HG03097 (cell line): Measurements from ENCODE around the gene RHOV.

Experiments
- ATAC-seq: cut with Tn5 transposase; IDR thresholded peaks from one replicate; pipeline ENCODE4 v1.9.1; 2021; ENCODE audit not compliant: unreplicated experiment, low FRiP score

Gene RHOV

GRCh38 chr15:40873694-40874561 lies at the start of gene RHOV:
TSS of gene RHOV (minus strand) at chr15:40874234. CDS start at chr15:40874139, 95 bp downstream.
- no peak for ATAC-seq

- no peak for ATAC-seq
Measured at GRCh38 chr15:40923551-40923950, 49.5 kb upstream of the RHOV start.

- no peak for ATAC-seq
Measured at GRCh38 chr15:40922608-40923005, 48.6 kb upstream of the RHOV start.

GRCh38 chr15:40921949-40922607 lies 48.0 kb upstream of the RHOV start:
- ATAC-seq: no peak

GRCh38 chr15:40918799-40919392 lies 44.9 kb upstream of the RHOV start:
- no peak for ATAC-seq

- ATAC-seq: no peak
Measured at GRCh38 chr15:40918146-40918798, 44.2 kb upstream of the RHOV start.

GRCh38 chr15:40917585-40917984 lies 43.6 kb upstream of the RHOV start:
- no peak for ATAC-seq

- no peak for ATAC-seq
Measured at GRCh38 chr15:40915679-40916078, 41.6 kb upstream of the RHOV start.

GRCh38 chr15:40915116-40915661 lies 41.2 kb upstream of the RHOV start:
- no peak for ATAC-seq

GRCh38 chr15:40914486-40914885 lies 40.5 kb upstream of the RHOV start:
- ATAC-seq: no peak

GRCh38 chr15:40914013-40914412 lies 40.0 kb upstream of the RHOV start:
- ATAC-seq: no peak

GRCh38 chr15:40912478-40912877 lies 38.4 kb upstream of the RHOV start:
- no peak for ATAC-seq

GRCh38 chr15:40911693-40912092 lies 37.7 kb upstream of the RHOV start:
- ATAC-seq: no peak

- no peak for ATAC-seq
Measured at GRCh38 chr15:40911141-40911540, 37.1 kb upstream of the RHOV start.

- ATAC-seq: no peak
Measured at GRCh38 chr15:40909662-40910630, 35.9 kb upstream of the RHOV start.

GRCh38 chr15:40908095-40908494 lies 34.1 kb upstream of the RHOV start:
- ATAC-seq: no peak

GRCh38 chr15:40906991-40907802 lies 33.2 kb upstream of the RHOV start:
- no peak for ATAC-seq

- ATAC-seq: peak; percentile 61
Measured at GRCh38 chr15:40906091-40906990, 32.3 kb upstream of the RHOV start.
